Stimulated activated CD8-positive, alpha-beta memory T cell treated with anti-CD3 and anti-CD28 coated beads, Interleukin-7, amount 100 ng/mL, for 4 hours (primary cell): ENCODE results near the gene CBY3.
"Not testable (repeated sequence)": the region's sequence is repeated elsewhere in the genome, so short reads cannot be mapped to it uniquely, and the experiment has no call there.

ENCODE experiments used
- DNase-seq, 2 donors: peaks; one replicate each; pipeline ENCODE4 v3.0.0-alpha.2; 2020; ENCODE audit warnings: low read depth in 2 of 2

Gene CBY3

DNA sequence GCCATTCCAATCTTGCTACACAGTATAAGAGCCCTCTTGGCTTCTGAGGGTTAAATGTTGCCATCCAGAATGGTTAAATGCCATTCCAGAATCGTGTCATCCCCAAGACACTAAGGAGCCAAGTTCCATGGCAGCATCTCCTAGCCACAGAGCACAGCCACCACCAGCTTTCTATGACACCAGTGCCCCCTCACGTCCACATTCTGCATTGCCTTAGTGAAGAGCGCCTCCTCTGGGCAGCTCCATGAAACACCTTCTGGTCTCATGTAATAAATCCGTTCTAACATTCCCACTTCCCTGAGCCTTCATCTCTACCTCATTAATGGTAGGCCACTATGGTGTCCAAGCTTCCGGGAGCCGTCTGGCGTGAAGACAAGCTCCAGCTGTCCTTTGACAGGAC lies 12.4 kb downstream of the CBY3 start:
- no peak for DNase-seq

DNA sequence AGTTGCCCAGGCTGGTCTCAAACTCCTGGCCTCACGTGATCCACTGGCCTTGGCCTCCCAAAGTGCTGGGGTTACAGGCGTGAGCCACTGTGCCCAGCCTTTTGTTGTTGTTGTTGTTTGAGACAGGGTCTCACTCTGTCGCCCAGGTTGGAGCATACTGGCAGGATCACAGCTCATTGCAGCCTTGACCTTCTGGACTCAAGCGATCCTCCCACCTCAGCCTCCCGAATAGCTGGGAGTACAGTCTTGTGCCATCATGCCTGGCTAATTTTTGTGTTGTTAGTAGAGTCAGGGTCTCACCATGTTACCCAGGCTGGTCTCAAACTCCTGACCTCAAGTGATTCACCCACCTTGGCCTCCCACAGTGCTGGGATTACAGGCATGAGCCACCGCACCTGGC lies 19.2 kb downstream of the CBY3 start:
- DNase-seq, result not testable (repeated sequence)

GRCh38 chr5:179658179-179658856 lies 22.5 kb downstream of the CBY3 start:
- DNase-seq, result not testable (repeated sequence)

DNA sequence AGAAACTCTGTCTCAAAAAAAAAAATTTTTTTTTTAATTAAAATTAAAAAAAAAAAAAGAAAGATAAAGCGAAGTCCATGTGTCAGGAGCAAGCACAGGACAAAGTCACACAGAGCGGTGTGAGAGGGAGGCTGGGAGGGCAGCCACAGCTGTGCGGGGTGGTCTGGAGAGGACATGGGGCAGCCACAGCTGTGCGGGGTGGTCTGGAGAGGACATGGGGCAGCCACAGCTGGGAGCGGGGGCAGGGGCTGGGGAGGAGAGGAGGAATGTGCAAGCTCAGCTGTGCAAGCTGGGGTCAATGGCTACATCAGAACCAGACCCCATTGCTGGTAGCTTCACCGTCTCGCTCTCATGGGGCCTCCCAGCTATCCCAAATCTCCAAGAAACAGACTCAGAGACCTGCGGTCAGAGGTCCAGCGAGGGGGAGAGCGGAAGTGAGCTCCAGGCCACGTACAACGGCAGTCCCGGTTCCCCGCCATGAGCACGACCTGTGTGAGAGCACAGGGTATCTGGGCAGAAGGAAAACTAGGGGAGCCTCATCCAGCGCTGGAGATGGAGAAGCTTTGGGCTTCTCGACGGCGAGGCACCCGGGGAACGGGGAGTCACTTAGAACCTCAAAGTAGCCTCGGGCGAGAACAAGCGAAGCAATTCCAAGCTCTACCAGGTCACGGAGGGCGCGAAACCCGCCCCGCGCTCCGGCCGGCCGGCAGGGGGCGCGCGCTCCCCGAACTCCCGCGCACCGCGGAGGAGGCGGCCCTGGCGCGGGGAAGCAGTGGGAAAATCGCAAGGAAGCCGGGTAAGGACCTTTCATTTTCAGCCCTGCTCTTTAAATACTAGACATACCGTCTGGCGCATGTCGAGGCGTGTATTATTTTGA lies 23.3 kb downstream of the CBY3 start:
- not testable (repeated sequence) for DNase-seq

GRCh38 chr5:179653135-179653534 lies 27.7 kb downstream of the CBY3 start:
- DNase-seq, result not testable (repeated sequence)

DNA sequence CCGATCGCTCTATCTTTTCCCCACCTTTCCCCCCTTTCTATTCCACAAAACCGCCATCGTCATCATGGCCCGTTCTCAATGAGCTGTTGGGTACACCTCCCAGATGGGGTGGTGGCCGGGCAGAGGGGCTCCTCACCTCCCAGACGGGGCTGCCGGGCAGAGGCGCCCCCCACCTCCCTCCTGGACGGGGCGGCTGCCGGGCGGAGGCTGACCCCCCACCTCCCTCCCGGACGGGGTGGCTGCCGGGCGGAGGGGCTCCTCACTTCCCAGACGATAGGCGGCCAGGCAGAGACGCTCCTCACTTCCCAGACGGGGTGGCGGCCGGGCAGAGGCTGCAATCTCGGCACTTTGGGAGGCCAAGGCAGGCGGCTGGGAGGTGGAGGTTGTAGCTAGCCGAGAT lies 30.6 kb downstream of the CBY3 start:
- DNase-seq, result not testable (repeated sequence)

- DNase-seq, result not testable (repeated sequence)
Observed at GRCh38 chr5:179649166-179649703, 31.6 kb downstream of the CBY3 start.

DNA sequence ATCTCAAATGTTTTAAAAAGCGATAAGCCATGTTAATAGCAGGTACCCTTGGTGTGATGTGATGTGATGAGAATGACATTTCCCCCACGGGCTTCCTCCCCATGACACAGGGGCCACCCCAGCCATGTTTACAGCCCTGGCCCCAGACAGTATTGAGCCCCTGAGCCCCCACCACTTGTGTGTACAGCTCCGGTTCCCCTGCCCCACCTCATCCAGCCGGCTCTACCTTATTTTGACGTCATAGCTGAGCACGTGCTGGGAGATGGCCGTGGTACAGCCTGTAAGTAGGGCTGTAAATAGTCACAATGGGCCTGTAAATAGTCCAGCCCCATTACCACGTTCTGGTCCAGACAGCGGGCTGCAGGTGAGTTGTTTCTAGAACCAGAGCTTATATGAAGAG lies 32.4 kb downstream of the CBY3 start:
- DNase-seq, result no peak

DNA sequence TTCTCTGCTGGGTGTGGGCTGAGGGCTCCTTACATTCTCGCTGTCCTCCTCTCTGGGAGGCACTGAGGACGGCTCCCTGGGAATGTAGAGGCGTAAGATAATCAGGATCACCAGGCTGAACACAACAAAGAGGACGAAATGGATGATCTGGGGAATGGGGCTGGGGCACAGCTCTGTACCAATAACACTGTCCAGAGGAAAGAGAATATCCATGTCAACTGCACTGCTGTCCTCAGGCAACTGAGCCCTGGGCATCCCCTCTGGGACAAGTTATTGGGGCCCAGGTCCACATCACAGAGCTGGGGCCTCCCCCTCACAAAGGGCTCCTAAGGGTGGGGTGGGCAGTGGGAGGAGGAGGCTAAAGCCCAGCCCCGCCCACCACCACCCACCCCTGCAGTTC lies 36.1 kb downstream of the CBY3 start:
- not testable (repeated sequence) for DNase-seq

GRCh38 chr5:179643141-179643920 lies 37.5 kb downstream of the CBY3 start:
- not testable (repeated sequence) for DNase-seq

- not testable (repeated sequence) for DNase-seq
Observed at GRCh38 chr5:179642626-179643025, 38.2 kb downstream of the CBY3 start.

DNA sequence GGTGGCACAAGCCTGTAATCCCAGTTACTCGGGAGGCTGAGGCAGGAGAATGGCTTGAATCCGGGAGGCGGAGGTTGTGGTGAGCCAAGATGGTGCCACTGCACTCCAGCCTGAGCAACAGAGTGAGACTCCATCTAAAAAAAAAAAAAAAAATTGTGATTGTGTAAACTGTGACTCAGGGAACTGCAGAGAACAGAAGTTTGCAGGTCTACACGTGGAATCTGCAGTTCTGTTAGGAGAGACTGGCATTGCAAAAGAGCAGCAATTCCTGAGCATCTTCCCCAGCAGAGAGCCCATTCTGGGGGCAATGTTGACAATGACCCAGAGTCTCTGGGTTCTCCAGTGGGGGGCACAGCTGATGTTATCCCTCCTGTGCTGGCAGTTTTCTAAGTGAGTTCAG lies 39.1 kb downstream of the CBY3 start:
- DNase-seq, result not testable (repeated sequence)

DNA sequence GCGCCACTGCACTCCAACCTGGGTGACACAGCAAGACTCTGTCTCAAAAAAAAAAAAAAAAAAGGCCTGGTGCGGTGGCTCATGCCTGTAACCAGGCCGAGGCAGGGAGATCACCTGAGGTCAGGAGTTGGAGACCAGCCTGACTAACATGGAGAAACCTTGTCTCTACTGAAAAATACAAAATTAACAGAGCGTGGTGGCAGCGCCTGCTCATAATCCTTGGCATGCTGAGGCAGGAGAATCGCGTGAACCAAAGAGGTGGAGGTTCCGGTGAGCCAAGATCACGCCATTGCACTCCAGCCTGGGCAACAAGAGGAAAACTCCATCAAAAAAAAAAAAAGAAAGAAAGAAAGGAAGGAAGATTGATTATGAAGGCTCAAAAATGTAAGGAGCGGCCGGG lies 41.5 kb downstream of the CBY3 start:
- DNase-seq, result not testable (repeated sequence)

- not testable (repeated sequence) for DNase-seq
Observed at GRCh38 chr5:179634370-179635172, 46.3 kb downstream of the CBY3 start.

DNA sequence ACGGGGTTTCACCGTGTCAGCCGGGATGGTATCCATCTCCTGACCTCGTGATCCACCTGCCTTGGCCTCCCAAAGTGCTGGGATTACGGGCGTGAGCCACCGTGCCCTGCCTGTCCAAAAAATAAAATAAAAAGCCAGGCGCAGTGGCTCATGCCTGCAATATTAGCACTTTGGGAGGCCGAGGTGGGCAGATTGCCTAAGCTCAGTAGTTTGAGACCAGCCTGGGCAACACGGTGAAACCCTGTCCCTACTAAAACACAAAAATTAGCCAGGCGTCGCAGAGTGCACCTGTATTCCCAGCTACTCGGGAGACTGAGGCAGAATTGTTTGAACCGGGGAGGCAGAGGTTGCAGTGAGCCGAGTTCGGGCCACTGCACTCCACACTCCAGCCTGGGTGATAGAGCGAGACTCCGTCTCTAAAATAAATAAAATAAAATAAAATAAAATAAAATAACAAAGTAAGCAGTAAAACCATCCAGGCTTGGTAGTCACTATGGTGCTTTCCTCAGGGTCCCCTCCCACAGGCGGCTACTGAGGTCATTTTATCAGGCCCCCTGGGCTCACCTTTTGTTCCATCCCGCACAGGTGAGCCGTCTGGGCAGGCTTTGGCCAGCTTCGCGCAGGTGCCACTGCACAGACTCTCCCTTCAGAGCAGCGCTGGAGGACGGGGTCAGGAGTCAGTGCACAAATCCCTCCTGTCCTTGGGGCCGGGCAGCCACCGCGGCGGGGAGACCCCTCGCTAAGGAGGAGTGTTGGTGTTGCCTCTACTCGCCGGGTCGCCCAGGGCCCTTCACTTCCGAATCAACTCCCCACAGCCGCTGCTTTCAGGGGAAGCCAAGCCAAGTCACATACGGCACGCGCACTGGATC lies 47.1 kb downstream of the CBY3 start:
- DNase-seq, result not testable (repeated sequence)
